Neural crest cell (in vitro differentiated cells): ENCODE data around the gene AIG1. TPM values are rescaled to one million over a fixed set of nuclear protein-coding genes. Genes with fewer than 3 reads are reported as not detected.

Source experiments
- DNase-seq: peaks from one replicate; pipeline ENCODE4 v3.0.0; 2021; ENCODE audit warnings: low read depth, mixed read lengths, low spot score
- H3K27ac Mint-ChIP-seq: one replicate; pipeline ENCODE4 v1.8.0; 2021; ENCODE audit warnings: mild to moderate bottlenecking, mixed read lengths; ENCODE audit not compliant: unreplicated experiment
- H3K27me3 Mint-ChIP-seq: 2 replicates; pipeline ENCODE4 v1.8.0; 2021; ENCODE audit warnings: low read depth, mild to moderate bottlenecking, mixed read lengths
- H3K36me3 Mint-ChIP-seq: 2 replicates; pipeline ENCODE4 v1.8.0; 2021; ENCODE audit warnings: low read depth, mild to moderate bottlenecking, mixed read lengths
- H3K4me1 Mint-ChIP-seq: 2 replicates; pipeline ENCODE4 v1.8.0; 2021; ENCODE audit warnings: mixed read lengths
- H3K4me3 Mint-ChIP-seq: one replicate; pipeline ENCODE4 v1.8.0; 2021; ENCODE audit warnings: mild to moderate bottlenecking, mixed read lengths
- H3K9me3 Mint-ChIP-seq: 2 replicates; pipeline ENCODE4 v1.8.0; 2021; ENCODE audit warnings: mixed read lengths
- CTCF ChIP-seq: fragments of 200-600 bp; sonication (generic); conservative IDR thresholded peaks from 2 replicates; pipeline ENCODE4 v1.5.0; 2021; ENCODE audit warnings: antibody characterized with exemption, mild to moderate bottlenecking
- total RNA-seq: library from RNA; stranded (reverse); gene quantifications from 2 replicates; pipeline ENCODE4 v1.2.1, GENCODE V29; 2021

Gene AIG1
- total RNA-seq, 1 donor from 2014 or later, result 22.9 TPM

GRCh38 chr6:143376375-143376774 lies 315.7 kb downstream of the AIG1 start:
- Mint-ChIP-seq H3K36me3 (peaks cover 4% of the 10 kb centered on the region), H3K4me1 (no peaks in the 10 kb centered on the region), H3K27ac (no peak overlapping the region), H3K4me3 (no peak overlapping the region), H3K27me3 (no peaks in the 10 kb centered on the region), H3K9me3 (no peaks in the 10 kb centered on the region)
- no peak for DNase-seq
- TF ChIP-seq CTCF, result no peak

- Mint-ChIP-seq H3K36me3 (peaks cover 4% of the 10 kb centered on the region), H3K4me1 (no peaks in the 10 kb centered on the region), H3K27ac (no peak overlapping the region), H3K9me3 (no peaks in the 10 kb centered on the region), H3K4me3 (no peak overlapping the region), H3K27me3 (no peaks in the 10 kb centered on the region)
- no peak for DNase-seq
- TF ChIP-seq CTCF, result no peak
These were observed 316.2 kb downstream of the AIG1 start for GRCh38 chr6:143376861-143377260.

- no peak for DNase-seq
- Mint-ChIP-seq H3K9me3 (peaks cover 2% of the 10 kb centered on the region), H3K4me3 (no peak overlapping the region), H3K27ac (no peak overlapping the region), H3K36me3 (no peaks in the 10 kb centered on the region), H3K4me1 (no peaks in the 10 kb centered on the region), H3K27me3 (no peaks in the 10 kb centered on the region)
- no peak for TF ChIP-seq CTCF
These were observed 324.9 kb downstream of the AIG1 start for GRCh38 chr6:143385636-143386035.

GRCh38 chr6:143390278-143390677 lies 329.6 kb downstream of the AIG1 start:
- Mint-ChIP-seq H3K27ac (no peak overlapping the region), H3K4me1 (no peaks in the 10 kb centered on the region), H3K36me3 (no peaks in the 10 kb centered on the region), H3K4me3 (no peak overlapping the region), H3K9me3 (peaks cover 2% of the 10 kb centered on the region), H3K27me3 (no peaks in the 10 kb centered on the region)
- TF ChIP-seq CTCF, result no peak
- DNase-seq, result no peak

Other genes with a start within 250 kb of the AIG1 start
- 3.0 and 3.5 TPM in 2 replicates for gene HIVEP2, start 115.7 kb upstream of the AIG1 start, total RNA-seq